GM21529 (cell line): ENCODE data around the gene THAP7.
"Not testable (repeated sequence)": the region's sequence is repeated elsewhere in the genome, so short reads cannot be mapped to it uniquely, and the experiment has no call there.

ENCODE experiments used
- ATAC-seq: cut with Tn5 transposase; IDR thresholded peaks from one replicate; pipeline ENCODE4 v1.9.1; 2021; ENCODE audit not compliant: unreplicated experiment

THAP7 gene

GRCh38 chr22:21001601-21002325, at the start of gene THAP7:
TSS of gene THAP7 (minus strand) at chr22:21002118. CDS start at chr22:21001911, 207 bp downstream.
- ATAC-seq = peak; percentile 85

- ATAC-seq = no peak
Observed at GRCh38 chr22:21051145-21051830, 49.4 kb upstream of the THAP7 start.

GRCh38 chr22:21048965-21049364, 47.0 kb upstream of the THAP7 start:
- ATAC-seq = not testable (repeated sequence)

GRCh38 chr22:21048448-21048847, 46.5 kb upstream of the THAP7 start:
- not testable (repeated sequence) for ATAC-seq

- ATAC-seq = no peak
Observed at GRCh38 chr22:21047730-21048129, 45.8 kb upstream of the THAP7 start.

- no peak for ATAC-seq
Observed at GRCh38 chr22:21047035-21047661, 45.2 kb upstream of the THAP7 start.

- ATAC-seq = peak; percentile 83
Observed at GRCh38 chr22:21045585-21046294, 43.8 kb upstream of the THAP7 start, which contains the start of gene LRRC74B. TSS of gene LRRC74B (plus strand) at chr22:21045946. CDS start at chr22:21045987, 41 bp downstream.

GRCh38 chr22:21044931-21045584, 43.1 kb upstream of the THAP7 start:
- ATAC-seq = no peak

GRCh38 chr22:21043860-21044535, 42.1 kb upstream of the THAP7 start:
- ATAC-seq = no peak

- no peak for ATAC-seq
Observed at GRCh38 chr22:21042978-21043859, 41.3 kb upstream of the THAP7 start.

GRCh38 chr22:21041937-21042336, 40.0 kb upstream of the THAP7 start:
- ATAC-seq = no peak

- not testable (repeated sequence) for ATAC-seq
Observed at GRCh38 chr22:21039158-21039557, 37.2 kb upstream of the THAP7 start.

GRCh38 chr22:21038405-21038804, 36.5 kb upstream of the THAP7 start:
- no peak for ATAC-seq

GRCh38 chr22:21034989-21035388, 33.1 kb upstream of the THAP7 start:
- no peak for ATAC-seq

GRCh38 chr22:21033895-21034294, 32.0 kb upstream of the THAP7 start:
- no peak for ATAC-seq

GRCh38 chr22:21032868-21033688, 31.2 kb upstream of the THAP7 start:
- no peak for ATAC-seq

- no peak for ATAC-seq
Observed at GRCh38 chr22:21032037-21032867, 30.3 kb upstream of the THAP7 start, which contains the start of gene SLC7A4. TSS of gene SLC7A4 (minus strand) at chr22:21032561. CDS start at chr22:21031812, 749 bp downstream.
